GM12874 (cell line): Measurements from ENCODE around the gene C6orf136.

Experiments
- CTCF ChIP-seq: IDR thresholded peaks from 2 replicates; pipeline ENCODE4 v1.5.1; 2011; ENCODE audit warnings: low read depth, mild to moderate bottlenecking, control low read depth, low read length, moderate library complexity; ENCODE audit not compliant: insufficient read depth

The C6orf136 gene

GRCh38 chr6:30617565-30618269 is 29.2 kb upstream of the C6orf136 start, which contains the start of gene MRPS18B:
Gene MRPS18B (plus strand): TSS chr6:30617840. CDS start chr6:30617866, 26 bp downstream.
- TF ChIP-seq CTCF = no peak

DNA sequence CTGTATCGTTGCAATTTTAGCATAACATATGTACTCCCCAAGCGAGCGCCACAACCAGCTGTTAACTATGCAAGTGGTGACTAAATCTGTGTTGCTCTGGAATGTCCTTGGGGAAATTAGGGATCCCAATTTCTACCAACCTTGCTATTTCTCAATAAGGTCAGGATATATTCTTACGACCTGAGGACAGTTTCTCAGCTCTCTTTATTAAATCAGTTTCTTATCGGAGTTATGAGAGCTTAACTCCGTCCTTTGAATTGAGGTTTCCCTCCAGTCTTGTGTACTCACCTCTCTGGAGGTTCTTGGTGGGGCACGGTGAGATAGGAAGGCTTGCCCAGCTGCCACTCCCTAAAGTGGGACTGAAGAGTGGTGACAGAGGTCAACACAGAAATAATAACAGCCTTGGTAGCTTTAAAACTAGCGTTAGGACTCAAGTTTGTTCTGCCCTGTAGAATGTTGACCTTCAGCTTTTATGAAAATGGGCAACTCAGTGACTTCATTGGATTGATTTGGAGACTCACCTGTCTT is 28.6 kb upstream of the C6orf136 start:
- TF ChIP-seq CTCF = no peak

GRCh38 chr6:30619561-30619960 is 27.4 kb upstream of the C6orf136 start:
- no peak for TF ChIP-seq CTCF

- no peak for TF ChIP-seq CTCF
Observed at GRCh38 chr6:30625511-30625910, 21.4 kb upstream of the C6orf136 start.

DNA sequence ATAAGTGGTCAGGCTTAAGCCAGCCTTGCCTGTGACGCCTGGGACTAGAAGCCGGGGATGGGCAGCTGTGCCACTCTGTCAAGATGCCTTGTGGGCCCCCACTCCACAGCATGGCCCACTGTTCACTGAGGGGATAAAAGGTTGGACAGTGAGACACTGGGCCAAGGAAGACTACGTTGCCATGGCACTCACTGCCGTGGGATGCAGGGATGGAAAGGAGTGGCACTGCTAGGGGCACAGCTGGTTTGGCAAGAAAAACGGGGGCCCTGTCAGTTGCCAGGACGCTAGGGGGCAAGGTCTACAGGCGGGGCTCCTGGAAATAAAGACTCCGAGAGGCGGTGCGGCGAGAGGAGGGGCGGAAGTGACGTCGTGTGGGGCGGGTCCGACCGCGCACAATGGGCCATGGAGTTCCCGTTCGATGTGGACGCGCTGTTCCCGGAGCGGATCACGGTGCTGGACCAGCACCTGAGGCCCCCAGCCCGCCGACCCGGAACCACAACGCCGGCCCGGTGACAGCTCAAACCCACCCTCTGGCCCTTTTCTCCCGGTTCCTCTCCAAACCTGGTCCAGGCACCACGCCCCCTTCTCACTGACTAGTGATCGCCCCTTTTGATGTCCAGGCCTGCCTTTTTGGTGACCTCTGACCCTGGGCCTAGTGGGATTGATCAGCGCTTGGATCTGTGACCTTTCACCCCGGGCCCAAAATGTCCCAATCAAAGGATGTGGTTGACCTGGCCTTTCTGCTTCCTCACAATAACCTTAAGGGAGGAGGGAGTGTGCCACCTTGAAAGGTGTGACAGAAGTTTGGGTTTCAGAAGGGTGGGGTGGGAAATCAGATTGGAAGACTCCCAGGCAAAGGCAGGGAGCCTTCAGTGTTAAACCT is 20.2 kb upstream of the C6orf136 start, which contains the start of gene ATAT1:
Gene ATAT1 (plus strand): TSS at position 391 of the 883 bp plus-strand sequence.
- peak; percentile 65 for TF ChIP-seq CTCF

DNA sequence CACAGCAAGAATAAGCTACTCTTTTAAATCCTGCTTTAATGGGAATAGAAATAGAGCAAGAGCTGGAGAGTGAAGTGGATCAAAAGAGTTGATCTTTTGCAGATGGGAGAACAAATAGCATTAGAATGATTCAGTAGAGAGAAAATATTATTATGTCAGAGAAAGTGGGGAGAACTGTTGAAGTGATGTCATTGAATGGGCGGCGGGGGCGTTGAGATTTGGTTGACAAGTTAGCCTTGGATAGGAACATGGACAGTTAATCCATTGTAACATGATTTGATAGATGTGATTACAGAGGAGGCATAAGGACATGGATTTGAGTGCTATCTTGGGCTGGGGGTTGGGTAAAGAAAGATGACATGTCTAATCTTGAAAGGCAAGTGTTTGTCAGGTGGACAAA is 11.1 kb upstream of the C6orf136 start:
- TF ChIP-seq CTCF = no peak

DNA sequence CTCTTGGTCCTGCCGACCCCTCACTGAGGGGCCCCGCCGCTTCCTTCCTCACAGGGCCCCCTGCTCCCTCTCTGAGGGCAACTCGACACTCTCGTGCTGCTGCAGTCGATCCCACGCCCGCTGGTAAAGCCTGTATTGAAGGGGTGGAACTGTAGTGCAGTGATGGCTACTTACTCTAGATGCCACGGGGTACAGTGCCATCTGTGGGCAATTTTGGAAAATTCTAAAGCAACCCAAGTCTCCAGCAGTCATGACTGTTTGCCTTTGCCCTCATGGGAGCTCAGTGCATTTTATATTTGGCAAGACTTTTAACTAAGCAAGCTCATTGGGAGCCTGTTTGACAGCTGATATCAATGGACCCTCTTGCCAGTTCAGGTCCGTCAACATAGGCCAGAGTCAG is 6.5 kb upstream of the C6orf136 start:
- no peak for TF ChIP-seq CTCF
